ENCODE results near the gene PDIK1L. TPM values are rescaled to one million over a fixed set of nuclear protein-coding genes. Genes with fewer than 3 reads are reported as not detected.

PDIK1L gene
- total and polyA plus RNA-seq, 10 donors = 2.5 to 14.1 (median 10.5) TPM

GRCh38 chr1:26160527-26161414 lies 49.1 kb downstream of the PDIK1L start:
- intact Hi-C loops (cut with DNase I; ENCODE audit: low total_unique reads) = no loop called here
- H3K4me1 ChIP-seq = peaks cover 16 to 72% (median 47%) of the 10 kb centered on the region in 6 donors
- peak; percentile 63 for DNase-seq
- H3K9me3 ChIP-seq = no peaks in the 10 kb centered on the region
- H3K36me3 ChIP-seq = no peaks in the 10 kb centered on the region
- peak overlapping the region in 7 of 8 donors; percentile 39 to 71 (median 49) for H3K4me3 ChIP-seq
- peak overlapping the region in 5 of 8 donors; percentile 25 to 68 (median 41) for H3K27ac ChIP-seq
- peaks cover 0 to 93% (median 35%) of the 10 kb centered on the region in 7 donors for H3K27me3 ChIP-seq (replicated peaks in 1 of 7)
- TF ChIP-seq CTCF (IDR thresholded peaks at IDR 0.05 in 8 of 11, conservative IDR thresholded peaks at IDR 0.05 in 3 of 11) (no peak), POLR2A (IDR thresholded peaks at IDR 0.05) (no peak), POLR2AphosphoS5 (IDR thresholded peaks at IDR 0.05) (peak in 1 of 3 donors; percentile 54)
- 56 to 67% (median 64%) methylated on average over 16 to 18 of the region's 18 CpGs for WGBS, 5 donors

GRCh38 chr1:26161415-26162219 lies 50.0 kb downstream of the PDIK1L start:
- TF ChIP-seq POLR2A (IDR thresholded peaks at IDR 0.05) = no peak
- TF ChIP-seq CTCF (IDR thresholded peaks at IDR 0.05 in 8 of 11, conservative IDR thresholded peaks at IDR 0.05 in 3 of 11) = peak in 2 of 11 experiments; percentile 23 to 32
- TF ChIP-seq POLR2AphosphoS5 (IDR thresholded peaks at IDR 0.05) = peak in 1 of 3 donors; percentile 23
- peak overlapping the region in 5 of 8 donors; percentile 25 to 68 (median 36) for H3K27ac ChIP-seq
- H3K36me3 ChIP-seq = no peaks in the 10 kb centered on the region
- H3K4me3 ChIP-seq = peak overlapping the region; percentile 30 to 71 (median 48)
- peaks cover 0 to 85% (median 29%) of the 10 kb centered on the region in 7 donors for H3K27me3 ChIP-seq (replicated peaks in 1 of 7)
- WGBS, 5 donors = 3 to 10% (median 5%) methylated on average over 26 to 98 of the region's 98 CpGs
- DNase-seq = peak; percentile 83
- no peaks in the 10 kb centered on the region for H3K9me3 ChIP-seq
- peaks cover 15 to 64% (median 39%) of the 10 kb centered on the region in 6 donors for H3K4me1 ChIP-seq
- intact Hi-C loops (cut with DNase I; ENCODE audit: low total_unique reads) = no loop called here

- intact Hi-C loops (cut with DNase I; ENCODE audit: low total_unique reads) = no loop called here
- TF ChIP-seq CTCF (IDR thresholded peaks at IDR 0.05 in 8 of 11, conservative IDR thresholded peaks at IDR 0.05 in 3 of 11) = no peak
- no peak for TF ChIP-seq POLR2A (IDR thresholded peaks at IDR 0.05)
- TF ChIP-seq POLR2AphosphoS5 (IDR thresholded peaks at IDR 0.05) = no peak
- no peak for DNase-seq
- Histone ChIP-seq H3K4me3 (peak overlapping the region; percentile 30 to 71 (median 48)), H3K9me3 (no peaks in the 10 kb centered on the region), H3K27me3 (replicated peaks in 1 of 7) (peaks cover 0 to 78% (median 23%) of the 10 kb centered on the region in 7 donors), H3K36me3 (no peaks in the 10 kb centered on the region), H3K27ac (peak overlapping the region in 3 of 8 donors; percentile 25 to 68 (median 49)), H3K4me1 (peaks cover 10 to 57% (median 37%) of the 10 kb centered on the region in 6 donors)
- WGBS, 5 donors = 22 to 35% (median 33%) methylated on average over 21 of the region's 21 CpGs
Observed at GRCh38 chr1:26162220-26162709, 50.6 kb downstream of the PDIK1L start.
